GM19438 (cell line): Measurements from ENCODE around the gene ERCC6L2.

Experiments used
- ATAC-seq: cut with Tn5 transposase; IDR thresholded peaks from one replicate; pipeline ENCODE4 v1.9.1; 2021; ENCODE audit warnings: low read depth; ENCODE audit not compliant: unreplicated experiment

The ERCC6L2 gene

GRCh38 chr9:95910770-95911340 lies 35.4 kb downstream of the ERCC6L2 start:
- no peak for ATAC-seq

- no peak for ATAC-seq
These were observed 37.3 kb downstream of the ERCC6L2 start for GRCh38 chr9:95912773-95913172.

GRCh38 chr9:95920017-95920416 lies 44.5 kb downstream of the ERCC6L2 start:
- no peak for ATAC-seq

GRCh38 chr9:95923794-95924193 lies 48.3 kb downstream of the ERCC6L2 start:
- ATAC-seq, result no peak

GRCh38 chr9:95924987-95925386 lies 49.5 kb downstream of the ERCC6L2 start:
- no peak for ATAC-seq

GRCh38 chr9:95927271-95928004 lies 51.9 kb downstream of the ERCC6L2 start:
- ATAC-seq, result no peak

GRCh38 chr9:95930277-95930676 lies 54.8 kb downstream of the ERCC6L2 start:
- no peak for ATAC-seq

GRCh38 chr9:95935861-95936578 lies 60.5 kb downstream of the ERCC6L2 start:
- no peak for ATAC-seq

- no peak for ATAC-seq
These were observed 61.1 kb downstream of the ERCC6L2 start for GRCh38 chr9:95936579-95937075.

GRCh38 chr9:95937131-95937530 lies 61.6 kb downstream of the ERCC6L2 start:
- no peak for ATAC-seq

GRCh38 chr9:95938724-95939123 lies 63.2 kb downstream of the ERCC6L2 start:
- ATAC-seq, result no peak

- no peak for ATAC-seq
These were observed 64.0 kb downstream of the ERCC6L2 start for GRCh38 chr9:95939472-95939871.

- no peak for ATAC-seq
These were observed 64.8 kb downstream of the ERCC6L2 start for GRCh38 chr9:95940265-95940664.

GRCh38 chr9:95942016-95942415 lies 66.5 kb downstream of the ERCC6L2 start:
- no peak for ATAC-seq

- no peak for ATAC-seq
These were observed 71.6 kb downstream of the ERCC6L2 start for GRCh38 chr9:95947118-95947517.

- no peak for ATAC-seq
These were observed 77.0 kb downstream of the ERCC6L2 start for GRCh38 chr9:95952471-95952870.

GRCh38 chr9:95953986-95954385 lies 78.5 kb downstream of the ERCC6L2 start:
- ATAC-seq, result no peak

GRCh38 chr9:95954940-95955339 lies 79.4 kb downstream of the ERCC6L2 start:
- ATAC-seq, result no peak

- ATAC-seq, result no peak
These were observed 87.4 kb downstream of the ERCC6L2 start for GRCh38 chr9:95962936-95963335.

GRCh38 chr9:95963659-95964058 lies 88.2 kb downstream of the ERCC6L2 start:
- no peak for ATAC-seq

GRCh38 chr9:95966306-95966705 lies 90.8 kb downstream of the ERCC6L2 start:
- no peak for ATAC-seq

- no peak for ATAC-seq
These were observed 94.8 kb downstream of the ERCC6L2 start for GRCh38 chr9:95970317-95970716.
